ENCODE measurements around the gene CTNNA3. TPM values are rescaled to one million over a fixed set of nuclear protein-coding genes. Genes with fewer than 3 reads are reported as not detected.

Gene CTNNA3
- total RNA-seq, 1 experiment from 2014 or later: not detected

DNA sequence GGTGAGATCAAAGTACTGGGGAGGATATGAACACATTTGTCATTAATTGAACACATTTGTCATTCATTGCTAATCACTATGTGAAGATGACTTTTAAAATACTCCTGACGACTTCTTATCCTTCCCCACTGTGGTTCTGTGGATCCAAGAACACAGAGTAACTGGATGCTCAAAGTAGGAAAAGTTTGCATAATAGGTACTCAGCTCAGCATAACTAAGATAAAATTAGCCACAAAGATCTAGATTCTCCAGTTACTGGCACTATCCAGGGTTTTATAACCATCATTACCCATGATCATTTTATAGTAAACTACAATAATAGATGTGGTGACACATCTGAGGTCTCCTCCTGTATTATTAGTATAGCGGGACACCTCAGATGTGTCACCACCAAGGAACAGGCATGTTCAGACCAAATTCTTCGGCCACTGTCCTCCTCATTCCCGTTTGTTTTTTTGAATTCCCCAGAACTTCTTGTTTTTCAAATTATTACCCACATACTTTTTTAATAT, 933.7 kb downstream of the CTNNA3 start:
- TF ChIP-seq CTCF (IDR thresholded peaks at IDR 0.05; ENCODE audit: unreplicated experiment): no peak
- peaks cover 2% of the 10 kb centered on the region for H3K9me3 Mint-ChIP-seq (ENCODE audit: low read depth, unreplicated experiment)
- intact Hi-C loops (cut with micrococcal nuclease; ENCODE audit: unreplicated experiment): no loop called here
- no peaks in the 10 kb centered on the region for H3K27me3 Mint-ChIP-seq (ENCODE audit: unreplicated experiment)
- DNase-seq: no peak
- no peaks in the 10 kb centered on the region for H3K36me3 Mint-ChIP-seq (ENCODE audit: insufficient read depth, unreplicated experiment)
- H3K27ac Mint-ChIP-seq (ENCODE audit: unreplicated experiment): no peak overlapping the region
- H3K4me1 Mint-ChIP-seq (ENCODE audit: low read depth, unreplicated experiment): no peaks in the 10 kb centered on the region
- no peak overlapping the region for H3K4me3 Mint-ChIP-seq (ENCODE audit: low read depth, unreplicated experiment)
- CTCF ChIA-PET: no interaction called here
- no TSS peak for BruUV-seq (replicated peaks)

DNA sequence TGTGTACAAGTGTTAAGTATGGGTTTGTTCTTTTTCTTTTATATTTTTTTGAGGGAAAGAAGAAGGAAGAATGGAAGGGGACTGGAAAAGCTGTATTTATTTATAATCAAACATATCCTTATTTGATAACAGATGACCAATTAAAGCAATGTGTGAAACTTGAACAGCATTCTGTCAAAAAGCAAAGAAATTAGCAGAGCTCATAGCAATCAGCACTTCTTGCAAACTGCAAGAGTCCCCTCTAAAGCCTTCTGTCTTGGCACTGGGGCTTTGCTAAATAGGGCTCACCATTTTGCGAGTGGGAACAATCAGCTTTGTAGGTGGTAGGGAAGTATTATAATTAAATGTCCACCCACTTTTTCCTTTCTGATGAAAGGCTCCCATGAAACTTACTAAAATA, 935.1 kb downstream of the CTNNA3 start:
- Mint-ChIP-seq H3K27ac (ENCODE audit: unreplicated experiment) (no peak overlapping the region), H3K4me1 (ENCODE audit: low read depth, unreplicated experiment) (no peaks in the 10 kb centered on the region), H3K4me3 (ENCODE audit: low read depth, unreplicated experiment) (no peak overlapping the region), H3K36me3 (ENCODE audit: insufficient read depth, unreplicated experiment) (no peaks in the 10 kb centered on the region), H3K27me3 (ENCODE audit: unreplicated experiment) (no peaks in the 10 kb centered on the region), H3K9me3 (ENCODE audit: low read depth, unreplicated experiment) (peaks cover 2% of the 10 kb centered on the region)
- CTCF ChIA-PET: no interaction called here
- intact Hi-C loops (cut with micrococcal nuclease; ENCODE audit: unreplicated experiment): no loop called here
- no peak for TF ChIP-seq CTCF (IDR thresholded peaks at IDR 0.05; ENCODE audit: unreplicated experiment)
- BruUV-seq (replicated peaks): no TSS peak
- DNase-seq: no peak

- intact Hi-C loops (cut with micrococcal nuclease; ENCODE audit: unreplicated experiment): no loop called here
- H3K27me3 Mint-ChIP-seq (ENCODE audit: unreplicated experiment): no peaks in the 10 kb centered on the region
- no TSS peak for BruUV-seq (replicated peaks)
- DNase-seq: no peak
- TF ChIP-seq CTCF (IDR thresholded peaks at IDR 0.05; ENCODE audit: unreplicated experiment): no peak
- no peaks in the 10 kb centered on the region for H3K36me3 Mint-ChIP-seq (ENCODE audit: insufficient read depth, unreplicated experiment)
- CTCF ChIA-PET: no interaction called here
- H3K27ac Mint-ChIP-seq (ENCODE audit: unreplicated experiment): no peak overlapping the region
- no peaks in the 10 kb centered on the region for H3K9me3 Mint-ChIP-seq (ENCODE audit: low read depth, unreplicated experiment)
- no peaks in the 10 kb centered on the region for H3K4me1 Mint-ChIP-seq (ENCODE audit: low read depth, unreplicated experiment)
- no peak overlapping the region for H3K4me3 Mint-ChIP-seq (ENCODE audit: low read depth, unreplicated experiment)
Measured at GRCh38 chr10:66755474-66755873, 940.5 kb downstream of the CTNNA3 start.

GRCh38 chr10:66752714-66753113, 943.3 kb downstream of the CTNNA3 start:
- no TSS peak for BruUV-seq (replicated peaks)
- CTCF ChIA-PET: no interaction called here
- Mint-ChIP-seq H3K4me1 (ENCODE audit: low read depth, unreplicated experiment) (peaks cover 6% of the 10 kb centered on the region), H3K27ac (ENCODE audit: unreplicated experiment) (no peak overlapping the region), H3K9me3 (ENCODE audit: low read depth, unreplicated experiment) (peaks cover 4% of the 10 kb centered on the region), H3K27me3 (ENCODE audit: unreplicated experiment) (no peaks in the 10 kb centered on the region), H3K4me3 (ENCODE audit: low read depth, unreplicated experiment) (no peak overlapping the region), H3K36me3 (ENCODE audit: insufficient read depth, unreplicated experiment) (no peaks in the 10 kb centered on the region)
- intact Hi-C loops (cut with micrococcal nuclease; ENCODE audit: unreplicated experiment): no loop called here
- no peak for TF ChIP-seq CTCF (IDR thresholded peaks at IDR 0.05; ENCODE audit: unreplicated experiment)
- DNase-seq: no peak
